NCI-H2107 (cell line): ENCODE results near the gene ARF3.

Experiments used
- DNase-seq: peaks from one replicate; lab custom pipeline; 2025; lab: John Stamatoyannopoulos, UW

Gene ARF3

DNA sequence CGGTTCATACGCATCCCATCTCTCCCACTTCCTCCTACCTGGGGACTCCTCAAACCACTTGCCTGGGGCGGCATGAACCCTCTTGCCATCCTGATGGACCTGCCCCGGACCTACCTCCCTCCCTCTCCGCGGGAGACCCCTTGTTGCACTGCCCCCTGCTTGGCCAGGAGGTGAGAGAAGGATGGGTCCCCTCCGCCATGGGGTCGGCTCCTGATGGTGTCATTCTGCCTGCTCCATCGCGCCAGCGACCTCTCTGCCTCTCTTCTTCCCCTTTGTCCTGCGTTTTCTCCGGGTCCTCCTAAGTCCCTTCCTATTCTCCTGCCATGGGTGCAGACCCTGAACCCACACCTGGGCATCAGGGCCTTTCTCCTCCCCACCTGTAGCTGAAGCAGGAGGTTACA is 24.5 kb upstream of the ARF3 start:
- no peak for DNase-seq

DNA sequence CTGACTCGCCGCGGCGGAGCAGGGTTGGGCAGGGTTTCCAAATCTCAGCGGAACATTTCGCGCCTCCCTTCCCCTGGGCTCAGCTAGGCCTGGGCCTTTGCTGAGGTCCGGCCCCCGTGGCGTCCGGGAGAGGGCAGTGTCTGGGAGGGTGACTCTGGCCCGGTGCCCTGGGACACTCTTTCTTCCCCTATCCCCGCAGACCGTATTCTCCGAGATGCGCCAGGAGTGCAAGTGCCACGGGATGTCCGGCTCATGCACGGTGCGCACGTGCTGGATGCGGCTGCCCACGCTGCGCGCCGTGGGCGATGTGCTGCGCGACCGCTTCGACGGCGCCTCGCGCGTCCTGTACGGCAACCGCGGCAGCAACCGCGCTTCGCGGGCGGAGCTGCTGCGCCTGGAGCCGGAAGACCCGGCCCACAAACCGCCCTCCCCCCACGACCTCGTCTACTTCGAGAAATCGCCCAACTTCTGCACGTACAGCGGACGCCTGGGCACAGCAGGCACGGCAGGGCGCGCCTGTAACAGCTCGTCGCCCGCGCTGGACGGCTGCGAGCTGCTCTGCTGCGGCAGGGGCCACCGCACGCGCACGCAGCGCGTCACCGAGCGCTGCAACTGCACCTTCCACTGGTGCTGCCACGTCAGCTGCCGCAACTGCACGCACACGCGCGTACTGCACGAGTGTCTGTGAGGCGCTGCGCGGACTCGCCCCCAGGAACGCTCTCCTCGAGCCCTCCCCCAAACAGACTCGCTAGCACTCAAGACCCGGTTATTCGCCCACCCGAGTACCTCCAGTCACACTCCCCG is 23.9 kb upstream of the ARF3 start:
- no peak for DNase-seq

DNA sequence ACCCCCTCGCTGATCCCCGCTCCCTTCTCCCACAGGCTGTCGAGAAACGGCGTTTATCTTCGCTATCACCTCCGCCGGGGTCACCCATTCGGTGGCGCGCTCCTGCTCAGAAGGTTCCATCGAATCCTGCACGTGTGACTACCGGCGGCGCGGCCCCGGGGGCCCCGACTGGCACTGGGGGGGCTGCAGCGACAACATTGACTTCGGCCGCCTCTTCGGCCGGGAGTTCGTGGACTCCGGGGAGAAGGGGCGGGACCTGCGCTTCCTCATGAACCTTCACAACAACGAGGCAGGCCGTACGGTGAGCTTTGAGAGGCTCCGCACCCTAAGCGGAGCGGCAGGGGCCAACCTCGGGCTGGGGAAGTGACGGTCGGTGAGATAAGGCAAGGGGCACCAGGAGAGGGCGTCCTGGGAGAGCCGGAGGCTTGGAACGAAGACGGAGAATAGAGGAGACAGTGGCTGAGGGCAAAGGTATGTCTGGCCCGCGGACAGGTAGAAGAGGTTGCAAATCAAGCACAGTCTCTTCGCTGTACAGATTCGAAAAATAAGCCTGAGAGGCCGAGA is 23.2 kb upstream of the ARF3 start:
- DNase-seq, result no peak

DNA sequence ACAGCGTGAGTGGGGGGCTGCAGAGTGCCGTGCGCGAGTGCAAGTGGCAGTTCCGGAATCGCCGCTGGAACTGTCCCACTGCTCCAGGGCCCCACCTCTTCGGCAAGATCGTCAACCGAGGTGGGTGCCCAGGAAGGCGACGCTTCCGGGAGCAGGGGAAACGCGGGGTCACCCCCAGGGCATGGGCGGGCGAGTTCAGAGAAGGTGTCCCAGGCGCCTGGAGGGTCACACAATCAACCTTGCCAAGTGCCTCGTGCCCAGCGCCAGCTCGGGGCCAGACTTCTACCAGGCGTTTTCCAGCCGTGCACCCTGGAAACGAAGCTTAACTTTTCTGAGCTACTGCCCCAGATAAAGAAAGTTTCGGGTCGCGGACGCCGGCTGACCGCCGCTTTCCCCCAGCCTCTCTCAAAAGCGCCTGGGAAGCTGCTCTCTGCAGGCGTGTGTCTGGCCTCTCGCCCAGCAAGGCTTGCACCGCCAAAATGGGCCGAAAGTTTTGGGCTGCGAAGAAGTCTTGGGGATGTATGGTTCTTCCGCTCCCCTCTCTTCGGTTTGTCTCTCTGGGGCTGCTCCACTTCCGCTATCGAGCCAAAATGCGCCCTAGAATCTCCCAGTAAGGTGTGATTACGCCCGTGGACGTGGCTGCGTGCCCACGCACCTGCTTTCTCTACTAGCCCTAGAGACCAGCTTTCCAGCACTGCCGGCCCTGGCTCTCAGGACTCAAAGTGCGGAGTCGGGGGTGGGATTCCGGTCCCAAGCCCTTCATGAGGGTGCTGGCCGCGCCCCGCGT is 22.5 kb upstream of the ARF3 start:
- no peak for DNase-seq

DNA sequence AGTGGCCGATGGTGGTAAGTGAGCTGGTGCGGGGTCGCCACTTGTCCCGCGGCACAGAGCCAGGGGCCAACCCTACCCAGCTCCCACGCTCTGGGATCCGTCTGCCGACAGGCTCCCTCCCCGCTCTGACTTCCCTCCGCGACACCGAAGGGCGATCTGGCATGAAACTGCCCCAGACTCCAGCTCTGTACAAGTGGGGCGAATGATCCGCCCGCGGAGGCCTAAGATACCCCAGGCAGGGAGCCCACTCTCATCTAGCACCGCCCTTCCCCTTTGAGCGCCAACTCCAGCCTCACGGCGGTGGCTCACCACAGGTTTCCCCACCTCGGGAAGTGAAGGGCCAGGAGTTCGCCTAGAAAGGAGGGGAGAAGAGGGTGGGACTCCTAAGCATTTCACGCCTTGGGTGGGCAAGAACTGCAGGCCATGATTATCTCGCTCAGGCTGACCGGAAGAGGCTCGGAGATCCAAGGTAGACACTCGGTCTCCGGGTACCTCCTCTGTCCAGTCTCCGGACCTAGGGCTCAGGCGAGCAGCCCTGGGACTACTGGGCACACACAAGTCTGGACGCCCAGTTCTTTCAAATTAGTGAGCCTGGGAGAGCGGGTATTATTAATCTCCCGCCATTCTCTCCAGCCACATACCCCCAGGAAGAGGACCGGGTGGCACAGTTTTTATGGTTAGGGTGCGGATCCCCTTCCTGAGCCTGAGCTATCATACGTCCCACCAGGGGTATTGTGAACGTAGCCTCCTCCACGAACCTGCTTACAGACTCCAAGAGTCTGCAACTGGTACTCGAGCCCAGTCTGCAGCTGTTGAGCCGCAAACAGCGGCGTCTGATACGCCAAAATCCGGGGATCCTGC is 21.7 kb upstream of the ARF3 start:
- no peak for DNase-seq

DNA sequence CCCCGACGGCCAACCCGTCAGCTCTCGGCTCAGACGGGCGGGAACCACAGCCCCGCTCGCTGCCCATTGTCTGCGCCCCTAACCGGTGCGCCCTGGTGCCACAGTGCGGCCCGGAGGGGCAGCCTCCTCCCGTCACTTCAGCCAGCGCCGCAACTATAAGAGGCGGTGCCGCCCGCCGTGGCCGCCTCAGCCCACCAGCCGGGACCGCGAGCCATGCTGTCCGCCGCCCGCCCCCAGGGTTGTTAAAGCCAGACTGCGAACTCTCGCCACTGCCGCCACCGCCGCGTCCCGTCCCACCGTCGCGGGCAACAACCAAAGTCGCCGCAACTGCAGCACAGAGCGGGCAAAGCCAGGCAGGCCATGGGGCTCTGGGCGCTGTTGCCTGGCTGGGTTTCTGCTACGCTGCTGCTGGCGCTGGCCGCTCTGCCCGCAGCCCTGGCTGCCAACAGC is 21.0 kb upstream of the ARF3 start, which contains the start of gene WNT1:
Gene WNT1, plus strand, starts transcription at position 32 of the 450 bp plus-strand sequence. Its CDS starts 329 bp downstream, at position 361.
- no peak for DNase-seq

DNA sequence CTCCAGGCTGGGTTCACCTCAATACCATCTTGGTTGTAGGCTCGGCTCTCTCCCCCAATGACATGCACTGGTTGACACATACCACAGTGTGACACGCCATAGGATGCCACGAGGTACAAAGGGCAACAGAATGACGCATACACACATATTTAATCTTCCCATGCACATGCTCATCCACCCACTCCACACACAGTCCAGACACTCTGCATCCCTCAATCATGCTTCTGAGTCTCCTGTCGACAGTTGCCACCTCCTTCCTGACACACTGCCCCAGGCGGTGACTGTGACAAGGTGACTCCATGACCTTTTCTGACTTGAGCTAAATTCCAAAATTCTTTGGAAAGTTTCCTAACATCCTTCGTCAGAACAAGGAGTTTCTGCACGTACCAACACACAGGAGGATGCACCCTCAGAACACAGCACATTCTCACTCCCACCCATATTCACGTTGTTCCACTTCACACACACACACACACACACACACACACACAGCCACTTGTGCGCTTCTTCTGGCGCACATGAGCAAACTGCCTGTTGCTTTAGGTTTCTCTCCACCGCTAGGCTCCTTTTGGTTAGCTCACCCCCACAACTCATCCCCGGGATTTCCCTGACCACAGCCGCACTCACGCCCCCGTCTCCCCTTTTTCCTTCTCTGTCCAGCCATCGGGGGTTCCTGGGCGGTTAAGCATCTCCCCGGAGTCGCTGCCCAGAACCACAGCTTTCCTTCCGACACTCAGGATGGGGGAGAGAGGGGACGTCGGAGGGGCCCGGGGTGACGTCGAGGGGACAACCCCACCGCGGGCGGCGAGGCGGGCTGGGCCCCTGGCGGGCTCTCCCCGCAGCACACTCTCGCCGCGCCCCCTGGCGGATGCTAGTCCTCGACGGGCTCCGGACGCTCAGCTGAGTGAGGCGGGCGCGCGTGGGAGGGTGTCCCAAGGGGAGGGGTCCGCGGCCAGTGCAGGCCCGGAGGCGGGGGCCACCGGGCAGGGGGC is 20.3 kb upstream of the ARF3 start:
- peak; percentile 36 for DNase-seq

DNA sequence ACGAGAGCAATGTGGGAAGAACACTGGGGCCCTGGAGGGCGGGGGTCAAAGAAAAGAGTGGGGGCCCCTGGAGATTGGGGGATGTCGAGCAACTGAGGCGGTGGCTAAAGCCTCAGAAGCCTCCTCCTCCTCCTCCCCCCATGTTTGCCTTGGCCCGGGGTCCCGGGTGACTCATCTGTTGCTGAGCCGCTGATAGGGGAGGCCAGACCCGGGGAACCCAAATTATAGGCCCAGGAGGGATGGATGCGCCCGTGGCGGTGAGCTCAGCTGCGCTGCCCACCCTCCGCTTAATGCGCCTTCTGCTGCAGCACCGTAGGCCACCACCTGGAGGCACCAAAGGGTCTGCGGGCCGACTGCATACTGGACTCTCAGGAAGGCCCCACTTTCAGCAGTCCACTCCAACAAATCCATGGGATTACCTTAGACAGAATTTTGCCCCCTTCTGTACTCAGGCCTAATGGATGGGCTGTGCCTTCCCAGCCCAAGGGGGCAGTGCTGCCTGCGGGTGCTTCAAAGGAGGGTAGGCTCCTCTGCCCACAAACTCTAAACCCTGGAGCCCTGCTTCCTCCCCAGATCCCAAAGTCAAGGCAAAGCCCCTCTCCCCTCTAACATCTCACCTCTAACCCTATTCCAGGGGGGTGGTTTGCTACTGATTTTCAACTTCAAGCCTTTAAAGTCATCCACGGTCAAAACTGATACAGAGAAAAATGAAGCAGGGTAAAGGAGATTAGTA is 16.8 kb upstream of the ARF3 start:
- DNase-seq, result no peak

DNA sequence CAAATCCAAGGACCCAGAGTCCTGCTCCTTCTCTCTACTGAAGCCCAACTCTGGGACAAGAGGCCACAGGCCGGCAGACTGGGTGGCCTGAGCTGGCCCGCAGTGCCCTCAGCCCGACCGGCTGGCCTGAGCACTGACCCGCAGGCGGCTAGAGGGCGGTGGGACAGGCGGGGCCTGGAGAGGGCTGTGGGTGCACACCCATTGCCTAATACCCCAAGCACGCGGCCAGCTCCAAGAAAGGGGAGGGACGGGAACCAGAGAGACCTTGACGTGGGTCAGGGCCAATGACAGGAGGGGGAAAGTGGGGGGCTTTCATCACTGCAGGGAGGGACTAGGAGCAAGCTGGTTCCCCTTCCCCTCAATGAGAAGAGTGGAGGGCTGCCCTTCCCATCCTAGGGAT is 16.2 kb upstream of the ARF3 start:
- DNase-seq, result no peak

DNA sequence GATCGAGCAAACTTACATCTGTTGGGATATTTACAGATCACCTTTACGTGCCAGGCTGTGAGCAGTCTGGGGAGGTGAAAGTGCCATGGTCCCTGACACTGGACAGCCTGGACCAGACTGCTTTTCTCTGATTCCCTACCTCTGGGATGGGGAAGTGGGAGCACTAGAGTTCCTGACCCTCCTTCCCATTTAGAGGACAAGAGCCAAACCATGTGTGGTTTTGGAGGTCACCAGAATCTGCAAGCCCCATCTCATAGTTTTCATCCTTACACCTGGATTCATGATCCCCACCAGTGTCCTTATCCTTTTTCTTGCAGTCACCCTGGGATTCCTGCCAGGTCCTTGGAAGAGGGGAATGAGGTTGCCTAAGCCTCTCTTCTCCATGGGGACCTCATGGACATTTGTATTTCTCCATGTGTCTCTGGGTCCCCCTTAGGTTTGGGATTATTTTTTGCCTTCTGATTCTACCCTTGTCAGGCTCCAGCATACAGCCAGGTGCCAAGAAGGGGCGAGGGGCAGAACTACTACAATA is 15.7 kb upstream of the ARF3 start:
- no peak for DNase-seq

DNA sequence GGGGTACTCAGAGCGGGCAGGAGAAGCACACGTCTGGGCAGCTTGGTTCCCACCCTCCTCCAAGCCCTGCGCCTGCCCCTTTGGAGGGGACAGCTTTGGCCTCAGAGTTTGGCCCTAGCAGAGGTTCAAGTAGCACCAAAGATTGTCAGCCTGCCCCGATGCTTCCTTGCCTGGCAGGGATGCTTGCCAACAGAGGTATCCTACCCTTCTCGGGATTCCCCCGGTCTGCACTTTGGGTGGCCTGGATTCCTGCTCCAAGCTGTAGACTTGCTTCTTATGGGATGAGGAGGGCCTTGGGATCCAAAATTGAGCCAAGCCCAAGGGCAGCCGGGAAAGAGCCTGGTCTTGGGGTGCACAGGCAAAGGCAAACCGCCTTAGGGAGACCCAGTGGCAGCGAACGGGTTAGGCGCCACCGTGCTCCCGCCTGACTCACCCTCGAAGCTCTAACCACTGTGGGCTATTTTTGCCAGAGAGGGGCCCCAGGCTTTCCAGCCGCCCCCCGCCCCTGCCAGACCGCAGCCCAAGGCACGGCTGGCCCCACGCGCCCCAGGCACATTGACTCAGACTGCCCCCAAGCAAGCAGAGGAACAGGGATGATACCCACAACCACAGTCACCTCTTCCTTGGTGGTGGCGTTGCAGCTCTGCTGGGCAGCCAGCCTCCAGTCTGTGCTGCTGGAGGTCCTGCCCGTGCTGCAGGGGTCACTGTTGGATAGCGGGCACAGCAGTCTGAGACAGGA is 15.1 kb upstream of the ARF3 start:
- DNase-seq, result no peak

DNA sequence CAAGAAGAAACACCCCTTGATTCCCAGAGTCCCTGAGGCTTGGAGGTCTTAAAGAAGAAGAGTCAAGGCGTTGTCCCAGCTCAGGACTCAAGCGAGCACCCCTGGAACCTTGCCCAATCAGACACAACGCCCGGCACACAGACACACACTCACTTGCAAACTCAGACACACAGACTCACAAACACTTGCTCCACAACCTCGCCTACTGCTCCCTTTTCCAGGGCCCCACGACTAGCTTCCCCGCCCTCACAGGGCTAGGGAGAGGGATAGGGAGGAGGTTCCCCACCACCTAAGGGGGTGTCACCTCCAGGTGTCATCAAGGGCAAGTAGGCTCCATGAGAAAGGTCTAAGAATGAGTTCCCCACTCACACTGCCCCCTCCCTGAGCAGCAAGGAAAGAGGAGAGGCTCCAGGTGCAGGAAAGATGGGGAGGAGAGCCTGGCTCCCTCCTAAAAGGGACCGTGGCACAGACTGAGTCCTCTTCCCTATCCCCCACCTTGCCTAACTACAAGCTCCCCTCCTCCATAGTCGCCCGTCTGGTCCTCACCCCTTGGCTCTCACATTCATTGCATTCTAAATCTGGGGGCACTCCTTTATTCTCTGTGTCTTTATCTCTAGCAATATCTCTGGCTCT is 13.5 kb upstream of the ARF3 start:
- no peak for DNase-seq

DNA sequence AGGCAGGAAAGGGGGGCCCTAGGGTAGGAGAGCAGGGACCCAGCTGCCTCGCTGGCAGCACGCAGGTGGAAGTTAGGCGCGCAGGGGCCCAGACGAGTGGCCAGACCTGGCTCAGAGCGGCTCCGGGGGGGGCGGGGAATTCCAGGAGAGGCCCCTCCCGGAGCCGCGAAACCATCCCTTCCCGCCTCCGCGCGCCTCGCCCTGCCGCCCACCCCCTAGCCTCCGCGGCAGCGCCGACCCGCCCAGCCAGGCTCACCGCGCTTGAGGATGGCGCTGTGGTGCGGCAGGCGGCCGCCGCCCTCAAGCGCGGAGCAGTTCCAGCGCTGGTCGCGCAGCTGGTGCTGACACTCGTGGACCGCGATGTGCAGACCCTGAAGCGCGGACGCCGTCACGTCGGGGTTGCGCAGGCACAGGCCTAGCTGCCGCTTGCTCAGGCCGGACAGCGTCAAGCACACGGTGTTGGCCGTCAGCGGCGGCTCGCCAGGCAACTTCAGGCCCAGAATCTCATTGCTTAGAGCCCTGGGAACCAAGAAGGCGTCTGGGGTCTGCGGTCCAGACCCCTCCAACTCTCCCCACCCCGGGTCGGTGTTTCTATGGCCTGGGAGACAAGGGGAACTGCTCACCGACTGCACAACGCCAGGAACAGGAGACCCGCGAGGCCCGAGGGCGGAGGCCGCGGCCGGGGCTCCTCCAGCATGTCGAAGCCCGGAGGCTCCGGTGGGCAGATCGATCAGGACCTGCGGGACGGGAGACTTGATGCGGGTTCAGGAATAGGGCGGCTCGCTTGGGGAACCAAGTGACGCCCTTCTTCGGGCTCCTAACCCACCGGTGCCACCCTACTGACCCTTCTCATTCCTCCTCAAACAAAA is 12.8 kb upstream of the ARF3 start:
- no peak for DNase-seq

DNA sequence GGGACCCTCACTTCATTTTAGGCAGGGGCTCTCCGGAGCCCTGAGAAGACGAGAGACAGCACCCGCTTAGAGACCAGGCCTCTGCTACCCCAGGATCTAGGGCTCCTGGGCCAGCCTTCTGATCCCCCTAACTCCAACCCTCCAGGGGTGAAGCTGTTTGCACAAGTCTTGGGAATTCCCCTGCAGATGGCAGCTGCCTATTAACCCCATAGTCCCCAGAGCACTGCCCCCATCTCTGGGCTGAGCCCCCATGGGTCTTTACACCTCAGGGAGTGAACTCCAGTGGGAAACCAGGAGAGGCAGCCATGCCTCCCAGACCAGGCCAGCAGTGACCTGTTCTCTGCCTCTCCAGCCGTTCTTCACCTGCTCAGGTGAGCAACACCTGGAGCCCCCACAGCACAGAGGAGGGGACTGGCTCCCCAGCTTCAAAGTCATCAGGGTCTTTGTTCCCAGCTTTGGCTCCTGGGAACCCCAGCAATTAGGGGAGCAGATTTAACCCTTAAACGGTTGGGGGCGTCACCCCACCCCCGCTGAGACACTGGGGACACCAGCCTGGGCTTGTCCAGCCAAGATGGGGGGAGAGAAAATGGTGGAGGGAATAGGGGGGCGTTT is 12.0 kb upstream of the ARF3 start:
- DNase-seq, result no peak

DNA sequence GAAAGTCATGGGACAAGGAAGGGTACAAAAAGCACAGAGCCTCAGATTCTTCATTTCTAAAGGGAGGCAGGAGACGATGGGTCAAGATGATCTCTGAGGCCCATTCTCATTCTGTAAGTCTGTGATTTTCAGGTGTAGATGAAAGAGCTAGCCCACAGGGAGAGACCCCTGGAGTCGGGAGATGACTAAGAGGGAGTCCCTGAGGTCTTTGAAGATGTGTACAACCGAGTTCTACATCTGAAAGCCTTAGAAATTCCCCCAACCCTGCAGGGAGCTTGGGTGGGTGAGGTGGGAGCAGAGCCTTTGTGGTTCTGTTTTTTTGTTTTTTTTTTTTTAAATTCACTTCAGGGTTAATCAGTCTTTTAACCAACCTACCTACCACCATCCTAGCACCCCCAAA is 11.2 kb upstream of the ARF3 start:
- DNase-seq, result no peak

DNA sequence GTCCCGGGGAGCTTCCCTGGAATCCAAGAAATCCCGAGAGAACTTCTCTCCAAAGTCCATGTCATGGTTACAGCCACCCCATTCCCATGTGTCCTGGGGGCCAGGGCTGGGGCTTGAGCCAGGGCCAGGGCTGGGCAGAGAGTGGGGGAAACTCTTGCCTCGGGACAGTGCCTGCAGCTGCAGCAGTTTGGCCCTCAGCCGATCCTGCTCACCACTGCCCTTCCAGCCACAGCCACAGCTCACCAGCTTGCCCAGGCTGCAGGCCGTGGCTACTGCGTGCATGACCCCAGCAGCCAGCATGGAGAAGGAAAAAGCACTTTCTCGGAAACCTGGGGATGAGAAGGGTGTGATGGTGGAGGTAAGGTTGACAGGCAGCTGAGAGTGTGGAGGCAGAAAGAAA is 10.7 kb upstream of the ARF3 start:
- no peak for DNase-seq
